Stimulated activated CD8-positive, alpha-beta memory T cell treated with anti-CD3 and anti-CD28 coated beads, Interleukin-2, amount 100 ng/mL, for 48 hours (primary cell): ENCODE measurements around the gene TLR7.

Source experiments
- DNase-seq, 2 donors: peaks; one replicate each; pipeline ENCODE4 v3.0.0-alpha.2; 2020; ENCODE audit warnings: low read depth in 2 of 2

TLR7 gene

DNA sequence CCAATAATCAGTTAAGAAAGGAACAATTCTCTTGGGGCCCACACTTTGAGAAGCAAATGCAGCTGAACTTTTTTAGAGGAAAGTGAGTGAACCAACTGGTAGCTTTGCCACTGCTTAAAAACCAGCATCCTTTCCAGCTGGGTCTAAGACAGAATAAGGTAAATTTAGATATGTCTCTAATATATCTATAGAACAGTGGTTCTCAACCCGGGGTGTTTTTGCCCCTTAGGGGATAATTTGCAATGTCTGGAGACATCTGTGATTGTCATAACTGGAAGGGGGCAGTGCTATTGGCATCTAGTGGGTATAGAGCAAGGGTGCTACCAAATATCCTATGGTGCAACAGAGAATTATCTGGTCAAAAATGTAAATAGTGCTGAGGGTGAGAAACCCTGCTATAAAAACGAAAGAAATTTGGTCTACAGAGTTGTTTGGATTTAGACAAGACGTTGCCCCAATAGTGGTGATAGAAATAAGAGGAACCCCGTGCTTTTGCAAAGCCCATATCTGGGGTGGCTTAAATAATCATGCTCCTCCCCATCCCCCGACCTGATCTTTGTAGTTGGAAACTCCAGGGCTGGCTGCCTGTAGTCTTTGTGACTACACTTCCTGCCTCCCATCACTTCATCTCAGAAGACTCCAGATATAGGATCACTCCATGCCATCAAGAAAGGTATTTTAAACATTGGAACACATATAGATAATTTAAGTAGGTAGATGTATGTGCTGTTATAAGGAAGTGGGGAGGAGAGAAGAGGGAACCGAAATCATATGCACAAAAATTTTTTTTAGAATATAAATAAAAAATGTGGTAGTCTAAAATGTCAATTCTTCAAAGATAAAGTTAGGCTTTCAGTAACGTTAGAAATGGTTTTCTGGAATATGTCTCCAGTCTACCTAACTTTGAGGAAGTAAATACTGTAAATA, at the start of gene TLR7:
TLR7 (plus strand) TSS at position 622 of the 927 bp plus-strand sequence. CDS start 507 bp downstream, outside the sequence.
- DNase-seq: no peak

DNA sequence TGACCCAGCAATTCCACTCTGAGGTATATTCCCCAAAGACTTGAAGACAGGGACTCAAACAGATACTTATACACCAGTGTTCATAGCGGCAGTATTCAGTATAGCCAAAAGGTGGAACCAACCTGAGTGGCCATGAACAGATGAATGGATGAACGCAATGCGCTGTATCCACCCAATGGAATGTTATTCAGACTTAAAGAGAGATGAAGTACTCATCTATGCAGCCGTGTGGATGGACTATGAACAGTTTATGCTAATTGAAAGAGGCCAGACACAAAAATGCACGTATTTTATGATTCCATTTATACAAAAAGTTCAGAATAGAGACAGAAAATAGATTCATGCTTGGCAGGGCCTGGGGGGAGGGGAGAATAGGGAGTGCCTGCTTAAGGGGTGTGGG, 49.3 kb upstream of the TLR7 start:
- DNase-seq: no peak

DNA sequence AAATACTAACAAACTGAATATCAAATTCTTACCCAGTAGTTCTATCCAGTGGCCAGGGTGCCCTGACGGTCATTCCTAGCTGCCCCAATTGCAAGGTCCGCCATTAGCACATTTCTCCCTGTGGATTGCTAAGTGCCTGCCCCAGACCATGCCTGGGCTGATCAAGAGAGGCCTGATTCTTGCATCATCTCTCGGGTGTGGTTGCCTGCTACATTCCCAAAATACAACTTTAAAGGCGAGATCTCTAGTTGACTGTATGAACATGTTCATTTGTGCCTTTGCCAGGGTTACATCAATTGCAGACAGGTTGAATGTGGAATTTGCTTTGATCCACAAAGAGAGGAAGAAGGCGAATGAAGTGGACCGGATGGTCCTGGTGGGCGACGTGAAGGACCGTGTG, 47.6 kb upstream of the TLR7 start:
- DNase-seq: no peak

DNA sequence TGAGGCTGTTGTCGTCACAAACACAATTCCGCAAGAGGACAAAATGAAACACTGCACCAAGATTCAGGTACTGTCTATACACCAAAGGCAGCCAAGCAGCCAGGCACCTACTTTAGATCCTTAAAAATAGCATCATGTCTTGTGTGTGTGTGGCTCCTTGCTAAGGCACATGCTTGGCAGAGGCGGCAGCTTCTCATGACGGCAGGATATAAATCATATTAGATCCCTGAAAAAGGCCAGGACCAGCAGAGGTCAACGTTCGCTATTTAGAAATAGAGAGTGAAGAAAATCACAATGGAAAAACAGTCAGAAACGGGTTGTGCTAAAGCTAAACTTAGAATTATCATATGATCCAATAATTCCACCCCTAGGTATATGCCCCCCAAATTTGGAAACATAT, 46.1 kb upstream of the TLR7 start:
- no peak for DNase-seq

DNA sequence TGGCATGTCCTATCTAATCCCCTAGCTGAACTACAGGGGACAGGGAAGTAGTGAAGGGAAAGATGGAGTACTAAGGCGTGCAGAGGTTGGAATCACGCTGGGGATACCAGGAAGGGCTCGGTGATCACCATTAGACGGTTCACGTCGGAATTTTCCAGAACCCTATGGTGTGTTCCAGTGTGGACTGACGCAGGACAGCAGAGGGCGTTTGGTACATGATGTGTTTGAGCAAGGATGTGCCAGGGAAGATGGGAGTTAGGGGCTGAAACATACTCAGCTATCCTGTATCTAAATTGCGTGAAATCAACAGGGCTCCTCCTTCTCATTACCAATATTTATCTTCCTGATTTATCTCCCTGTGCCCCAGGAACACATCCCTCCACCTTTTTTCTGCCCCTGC, 41.9 kb upstream of the TLR7 start:
- no peak for DNase-seq

DNA sequence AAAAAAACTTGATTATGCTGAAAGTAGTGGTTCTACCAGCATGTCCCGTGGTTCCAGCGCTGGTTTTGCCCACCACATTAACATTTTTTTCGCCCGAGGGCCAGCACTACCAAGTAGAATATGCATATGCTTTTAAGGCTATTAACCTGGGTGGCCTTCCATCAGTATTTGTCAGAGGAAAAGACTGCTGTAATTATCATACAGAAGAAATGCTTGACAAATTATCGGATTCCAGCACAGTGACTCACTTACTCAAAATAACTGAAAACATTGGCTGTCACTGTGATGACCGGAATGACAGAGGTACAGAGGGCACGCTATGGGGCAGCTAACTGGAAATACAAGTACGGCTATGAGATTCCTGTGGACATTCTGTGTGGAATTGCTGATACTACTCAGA, 41.1 kb upstream of the TLR7 start:
- no peak for DNase-seq

DNA sequence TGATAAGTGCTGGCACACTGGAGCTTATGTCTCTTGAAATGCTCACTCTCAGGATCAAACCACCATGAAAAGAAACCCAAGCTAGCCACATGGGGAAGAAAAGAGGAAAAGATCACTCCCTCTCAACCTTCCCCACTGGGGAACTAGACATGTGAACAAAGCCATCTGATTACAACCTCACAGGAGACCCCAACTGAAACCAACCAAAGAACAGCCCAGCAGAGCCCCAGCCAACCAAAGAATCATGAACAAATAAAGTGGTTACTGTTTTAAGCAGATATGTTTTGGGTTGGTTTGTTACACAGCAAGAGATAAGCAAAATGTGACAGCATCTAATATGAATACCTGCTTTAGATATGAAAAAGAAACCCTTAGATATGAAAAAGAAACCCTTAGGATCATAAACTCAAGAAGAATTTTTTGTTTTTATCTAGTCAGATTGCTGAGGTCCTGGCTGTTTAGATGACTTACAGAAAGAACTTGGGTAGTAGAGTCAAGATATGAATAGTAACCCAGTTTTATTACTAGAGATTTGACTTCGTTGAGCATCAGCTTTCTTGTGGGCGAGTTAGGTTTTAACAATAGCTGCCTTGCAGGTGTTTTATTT, 23.7 kb upstream of the TLR7 start:
- DNase-seq: no peak

DNA sequence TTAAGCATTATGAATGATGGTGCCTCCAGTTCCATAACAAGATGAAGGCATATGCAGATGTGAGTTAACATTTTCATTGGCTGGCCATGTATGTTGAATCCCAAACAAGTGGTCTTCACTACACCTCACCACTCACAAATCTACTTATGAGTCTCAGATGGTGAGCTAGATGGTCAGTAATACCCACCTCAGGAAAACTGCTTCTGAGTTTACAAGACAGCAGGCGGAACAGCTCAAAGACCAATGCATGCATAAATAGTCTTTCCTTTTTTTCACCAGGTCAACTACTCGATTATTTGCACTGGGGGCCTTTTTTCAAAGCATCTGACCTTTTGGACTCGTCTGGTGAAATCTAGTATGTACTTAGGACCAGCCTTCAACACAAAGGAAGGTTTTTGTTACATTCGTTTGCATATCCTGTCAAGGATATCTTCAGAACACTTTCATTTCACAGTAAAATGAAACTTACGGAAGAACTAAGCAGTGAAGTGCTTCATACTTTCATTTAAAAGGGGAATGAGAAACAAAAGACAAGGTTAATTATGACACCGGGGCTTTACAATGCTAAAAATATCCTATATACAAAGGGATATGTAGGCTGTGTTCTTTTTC, 23.1 kb upstream of the TLR7 start:
- no peak for DNase-seq

DNA sequence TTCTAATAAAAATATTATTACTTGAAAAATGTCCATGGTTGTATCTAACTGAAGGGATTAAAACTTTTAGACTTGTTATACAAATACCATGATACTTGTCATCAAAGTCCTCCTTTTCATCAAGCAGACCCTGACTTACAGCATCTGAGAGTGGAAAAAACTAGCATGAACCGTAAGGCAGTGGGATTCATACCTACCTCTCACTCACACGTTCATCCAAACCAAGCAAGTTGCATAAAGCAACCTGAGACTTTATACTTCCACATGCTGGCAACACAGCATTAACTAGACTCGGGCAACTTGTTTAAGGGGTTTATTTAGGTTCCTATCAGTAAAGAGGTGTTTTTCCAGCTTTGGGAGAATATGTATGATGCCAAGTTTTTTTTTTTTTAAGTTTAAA, 22.6 kb upstream of the TLR7 start:
- no peak for DNase-seq

DNA sequence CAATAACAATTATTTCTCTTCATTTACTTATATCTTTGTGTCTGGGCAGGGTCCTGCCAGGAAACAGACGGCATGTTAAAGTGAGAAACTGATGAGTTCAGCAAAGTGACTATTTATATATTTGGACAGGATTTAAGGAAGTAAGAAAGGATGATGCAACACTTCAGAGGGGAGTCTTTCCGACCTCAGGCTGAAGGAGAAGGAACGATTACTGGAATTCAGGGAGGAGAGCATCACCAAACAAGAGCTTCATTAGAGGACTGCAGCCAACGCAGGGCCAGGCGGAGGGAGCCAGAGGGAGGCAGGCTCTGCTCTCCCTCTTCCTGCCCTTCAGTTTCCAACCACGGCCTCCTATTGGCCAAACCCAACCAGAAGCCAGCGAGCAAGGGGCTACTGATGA, 1.5 kb upstream of the TLR7 start:
- no peak for DNase-seq

DNA sequence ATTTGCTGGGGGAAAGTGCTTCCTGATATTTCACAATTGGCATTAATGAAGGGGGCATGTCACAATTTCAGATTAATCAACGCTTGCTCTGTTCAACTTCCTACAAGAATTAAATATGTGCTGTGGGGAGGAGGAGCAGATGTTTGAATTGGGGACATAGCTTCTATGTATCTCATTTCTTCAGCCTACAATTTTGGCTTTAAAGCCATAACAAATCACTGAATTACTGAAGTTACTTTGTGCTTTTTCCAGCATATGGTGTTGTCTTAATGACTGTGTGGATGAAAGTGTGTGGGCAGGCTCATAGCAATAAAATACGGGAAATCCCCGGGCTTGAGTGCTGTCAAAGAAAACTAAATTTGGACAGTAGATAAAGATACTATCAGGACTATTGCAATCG, 813 bp downstream of the TLR7 start:
- no peak for DNase-seq

DNA sequence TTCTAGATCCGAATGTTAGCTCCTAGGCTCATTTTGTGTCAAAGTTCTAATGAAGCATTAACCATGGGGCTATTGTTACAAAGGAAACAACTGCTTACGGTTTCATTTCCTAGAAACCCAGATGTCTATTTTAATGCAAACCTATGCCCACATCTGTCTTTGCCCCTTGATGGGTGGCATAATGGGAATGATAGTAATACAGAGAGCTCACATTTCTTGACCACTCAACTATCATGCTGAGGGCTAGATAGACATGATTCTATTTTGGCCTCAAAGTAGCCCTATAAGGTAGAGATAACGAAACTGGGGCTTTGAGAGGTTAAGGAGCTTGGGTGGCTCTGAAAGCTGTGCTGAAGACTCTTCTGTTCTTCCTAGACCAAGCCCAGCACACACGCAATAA, 1.9 kb downstream of the TLR7 start:
- DNase-seq: no peak

DNA sequence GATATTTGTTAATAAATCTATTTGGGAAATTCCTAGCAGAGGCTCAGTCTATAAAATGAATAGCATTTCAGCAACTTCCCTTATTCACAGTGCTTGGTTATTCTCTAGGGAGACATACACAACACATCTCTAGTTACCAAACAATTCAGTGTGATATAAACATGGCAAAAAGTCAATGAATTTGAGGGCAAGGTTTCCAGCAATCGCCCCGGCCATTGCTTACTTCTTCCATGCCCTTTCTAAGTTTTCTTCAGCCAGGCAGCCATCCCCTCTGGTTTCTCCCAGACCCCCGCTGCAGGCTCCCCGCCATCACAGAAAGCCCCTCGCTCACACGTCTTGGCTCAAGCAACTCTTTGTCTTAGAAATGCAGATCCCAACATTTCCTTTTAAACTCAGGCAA, 4.4 kb downstream of the TLR7 start:
- DNase-seq: no peak

DNA sequence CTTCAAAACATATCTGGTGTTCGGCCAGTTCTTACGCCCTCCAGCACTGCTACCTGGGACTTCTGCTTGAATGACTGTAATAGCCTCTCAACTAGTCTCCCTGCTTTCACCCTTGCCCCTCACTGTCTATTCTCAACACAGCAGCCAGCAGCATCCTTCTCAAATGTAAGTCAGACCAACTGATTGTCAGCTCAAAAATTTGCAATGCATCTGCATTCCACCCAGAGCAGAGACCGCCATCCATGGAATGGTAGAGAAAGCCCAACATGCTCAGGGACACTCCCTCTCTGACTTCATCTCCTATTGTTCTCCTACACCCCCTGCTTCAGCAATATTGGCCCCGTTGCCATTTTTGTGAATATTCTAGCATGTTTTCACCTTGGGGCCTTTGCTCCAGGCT, 5.9 kb downstream of the TLR7 start:
- no peak for DNase-seq

DNA sequence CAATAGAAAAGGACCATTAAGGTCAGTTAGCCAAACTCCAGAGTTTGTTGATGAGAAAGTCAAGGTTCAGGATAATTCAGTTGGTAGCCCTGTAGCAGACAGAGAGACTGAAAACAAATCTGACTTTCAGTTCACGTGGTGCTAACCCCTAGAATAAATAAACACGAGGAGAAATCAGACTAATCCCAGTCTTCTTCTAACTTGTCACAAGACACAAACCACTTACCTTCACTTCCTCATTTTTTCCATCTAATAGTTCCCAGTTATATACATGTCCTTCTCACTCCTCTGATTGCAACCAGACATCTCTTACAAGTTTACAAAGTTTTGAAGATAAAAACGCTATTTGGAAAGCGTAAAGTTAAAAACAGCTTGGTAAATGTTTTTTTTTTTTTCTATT, 7.7 kb downstream of the TLR7 start:
- DNase-seq: no peak

DNA sequence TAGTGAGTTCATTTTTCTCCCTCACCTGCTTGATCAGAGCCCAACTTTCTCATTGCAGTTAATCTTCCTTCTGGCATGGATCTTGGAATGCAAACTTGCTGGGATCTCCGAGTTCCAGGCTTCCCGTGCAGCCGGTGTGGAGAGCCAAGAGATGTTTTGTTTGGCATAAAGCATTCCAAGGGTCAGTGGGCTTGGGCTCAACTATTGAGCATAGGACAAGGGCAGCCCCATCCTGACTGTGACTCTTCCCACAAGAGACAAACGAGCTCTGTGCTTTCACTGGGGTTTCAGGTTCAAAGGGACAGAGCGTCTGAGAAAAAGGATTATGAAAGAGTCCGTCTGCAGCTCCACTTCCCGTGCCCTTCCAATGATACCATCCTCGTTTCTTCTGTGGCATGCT, 10.5 kb downstream of the TLR7 start:
- no peak for DNase-seq

DNA sequence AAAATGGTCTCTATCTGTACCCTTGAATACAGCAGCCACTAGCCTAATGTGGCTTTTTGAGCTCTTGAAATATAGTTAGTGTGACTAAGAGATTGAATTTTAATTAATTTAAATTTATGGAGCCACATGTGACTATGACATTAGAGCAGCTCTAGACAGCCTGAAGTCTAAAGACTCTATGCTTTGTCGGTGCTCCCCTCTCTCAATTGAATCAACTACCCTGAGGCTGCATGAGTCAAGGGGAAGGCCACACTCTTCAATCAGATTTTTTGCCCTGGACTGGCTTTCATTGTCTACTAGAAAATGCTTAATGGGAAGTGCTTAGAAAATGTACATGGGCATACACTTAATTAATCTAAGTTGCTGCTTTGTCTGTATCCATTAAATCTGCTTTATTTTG, 11.7 kb downstream of the TLR7 start:
- DNase-seq: no peak

DNA sequence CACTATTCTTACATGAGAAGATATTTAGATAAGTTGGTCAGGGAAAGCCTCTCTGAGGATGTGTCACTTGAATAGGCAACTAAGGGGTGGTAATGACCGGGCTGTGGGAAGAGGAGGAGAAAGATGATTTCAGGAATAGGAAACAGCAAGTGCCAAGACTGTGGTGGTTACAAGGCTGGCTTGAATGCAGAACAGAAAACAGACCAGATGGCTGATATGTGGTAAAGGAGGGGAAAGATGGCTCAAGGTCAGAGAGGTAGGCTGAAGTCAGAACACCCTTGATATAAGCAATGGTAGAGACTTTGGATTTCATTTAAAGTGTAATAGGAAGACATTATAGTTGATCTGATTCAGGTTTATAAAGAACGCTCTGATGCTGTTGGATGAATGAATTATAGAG, 15.0 kb downstream of the TLR7 start:
- DNase-seq: no peak

DNA sequence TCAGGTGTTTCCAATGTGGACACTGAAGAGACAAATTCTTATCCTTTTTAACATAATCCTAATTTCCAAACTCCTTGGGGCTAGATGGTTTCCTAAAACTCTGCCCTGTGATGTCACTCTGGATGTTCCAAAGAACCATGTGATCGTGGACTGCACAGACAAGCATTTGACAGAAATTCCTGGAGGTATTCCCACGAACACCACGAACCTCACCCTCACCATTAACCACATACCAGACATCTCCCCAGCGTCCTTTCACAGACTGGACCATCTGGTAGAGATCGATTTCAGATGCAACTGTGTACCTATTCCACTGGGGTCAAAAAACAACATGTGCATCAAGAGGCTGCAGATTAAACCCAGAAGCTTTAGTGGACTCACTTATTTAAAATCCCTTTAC, 18.6 kb downstream of the TLR7 start:
- no peak for DNase-seq

DNA sequence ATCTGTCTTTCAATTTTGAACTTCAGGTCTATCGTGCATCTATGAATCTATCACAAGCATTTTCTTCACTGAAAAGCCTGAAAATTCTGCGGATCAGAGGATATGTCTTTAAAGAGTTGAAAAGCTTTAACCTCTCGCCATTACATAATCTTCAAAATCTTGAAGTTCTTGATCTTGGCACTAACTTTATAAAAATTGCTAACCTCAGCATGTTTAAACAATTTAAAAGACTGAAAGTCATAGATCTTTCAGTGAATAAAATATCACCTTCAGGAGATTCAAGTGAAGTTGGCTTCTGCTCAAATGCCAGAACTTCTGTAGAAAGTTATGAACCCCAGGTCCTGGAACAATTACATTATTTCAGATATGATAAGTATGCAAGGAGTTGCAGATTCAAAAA, 19.7 kb downstream of the TLR7 start:
- DNase-seq: no peak

DNA sequence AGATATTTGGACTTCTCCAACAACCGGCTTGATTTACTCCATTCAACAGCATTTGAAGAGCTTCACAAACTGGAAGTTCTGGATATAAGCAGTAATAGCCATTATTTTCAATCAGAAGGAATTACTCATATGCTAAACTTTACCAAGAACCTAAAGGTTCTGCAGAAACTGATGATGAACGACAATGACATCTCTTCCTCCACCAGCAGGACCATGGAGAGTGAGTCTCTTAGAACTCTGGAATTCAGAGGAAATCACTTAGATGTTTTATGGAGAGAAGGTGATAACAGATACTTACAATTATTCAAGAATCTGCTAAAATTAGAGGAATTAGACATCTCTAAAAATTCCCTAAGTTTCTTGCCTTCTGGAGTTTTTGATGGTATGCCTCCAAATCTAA, 20.3 kb downstream of the TLR7 start:
- DNase-seq: no peak

DNA sequence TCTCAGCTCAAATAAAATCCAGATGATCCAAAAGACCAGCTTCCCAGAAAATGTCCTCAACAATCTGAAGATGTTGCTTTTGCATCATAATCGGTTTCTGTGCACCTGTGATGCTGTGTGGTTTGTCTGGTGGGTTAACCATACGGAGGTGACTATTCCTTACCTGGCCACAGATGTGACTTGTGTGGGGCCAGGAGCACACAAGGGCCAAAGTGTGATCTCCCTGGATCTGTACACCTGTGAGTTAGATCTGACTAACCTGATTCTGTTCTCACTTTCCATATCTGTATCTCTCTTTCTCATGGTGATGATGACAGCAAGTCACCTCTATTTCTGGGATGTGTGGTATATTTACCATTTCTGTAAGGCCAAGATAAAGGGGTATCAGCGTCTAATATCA, 20.9 kb downstream of the TLR7 start:
- DNase-seq: no peak

DNA sequence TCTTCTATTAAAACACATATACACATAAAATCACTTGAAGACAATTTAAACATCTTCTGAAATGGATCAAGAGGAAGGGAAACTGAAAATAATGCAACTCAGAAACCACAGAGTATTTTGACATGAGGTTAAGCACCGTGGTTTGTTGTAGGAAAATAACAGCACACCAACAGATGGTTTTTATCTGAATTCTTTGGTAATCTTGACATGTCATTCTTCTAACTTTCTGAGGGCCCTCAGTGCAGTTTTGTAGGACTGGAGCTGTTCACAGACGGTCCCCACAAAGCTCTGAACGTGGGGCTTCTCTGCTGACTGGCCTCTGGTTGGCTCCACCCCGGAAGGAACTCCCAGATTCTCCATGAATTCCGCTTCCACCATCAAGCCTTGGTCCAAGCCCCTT, 23.6 kb downstream of the TLR7 start:
- DNase-seq: no peak
